ENCODE data around the gene NECTIN1.
A peak's percentile ranks its signal among the peaks of the same experiment; 100 is the strongest.

DNA sequence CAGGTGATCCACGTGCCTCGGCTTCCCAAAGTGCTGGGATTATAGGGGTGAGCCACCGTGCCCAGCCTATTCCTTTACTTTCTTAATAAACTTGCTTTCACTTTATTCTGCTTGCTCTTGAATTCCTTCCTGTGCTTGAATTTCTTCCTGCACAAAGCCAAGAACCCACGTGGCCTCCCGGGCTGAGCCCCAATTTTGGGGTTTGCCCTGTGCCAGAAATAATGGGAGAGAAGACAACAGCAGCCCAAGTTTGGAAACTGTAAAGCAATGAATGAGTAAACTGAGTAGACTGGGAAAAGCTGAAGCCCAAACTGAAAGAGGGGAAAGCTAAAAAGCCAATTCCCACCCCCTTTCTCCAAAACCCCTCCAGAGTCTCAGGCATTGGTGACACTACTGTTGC, 136.4 kb downstream of the NECTIN1 start:
- TF ChIP-seq, protein P1, sequence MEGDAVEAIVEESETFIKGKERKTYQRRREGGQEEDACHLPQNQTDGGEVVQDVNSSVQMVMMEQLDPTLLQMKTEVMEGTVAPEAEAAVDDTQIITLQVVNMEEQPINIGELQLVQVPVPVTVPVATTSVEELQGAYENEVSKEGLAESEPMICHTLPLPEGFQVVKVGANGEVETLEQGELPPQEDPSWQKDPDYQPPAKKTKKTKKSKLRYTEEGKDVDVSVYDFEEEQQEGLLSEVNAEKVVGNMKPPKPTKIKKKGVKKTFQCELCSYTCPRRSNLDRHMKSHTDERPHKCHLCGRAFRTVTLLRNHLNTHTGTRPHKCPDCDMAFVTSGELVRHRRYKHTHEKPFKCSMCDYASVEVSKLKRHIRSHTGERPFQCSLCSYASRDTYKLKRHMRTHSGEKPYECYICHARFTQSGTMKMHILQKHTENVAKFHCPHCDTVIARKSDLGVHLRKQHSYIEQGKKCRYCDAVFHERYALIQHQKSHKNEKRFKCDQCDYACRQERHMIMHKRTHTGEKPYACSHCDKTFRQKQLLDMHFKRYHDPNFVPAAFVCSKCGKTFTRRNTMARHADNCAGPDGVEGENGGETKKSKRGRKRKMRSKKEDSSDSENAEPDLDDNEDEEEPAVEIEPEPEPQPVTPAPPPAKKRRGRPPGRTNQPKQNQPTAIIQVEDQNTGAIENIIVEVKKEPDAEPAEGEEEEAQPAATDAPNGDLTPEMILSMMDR (IDR thresholded peaks at IDR 0.05), result no peak
- TF ChIP-seq POLR2A (IDR thresholded peaks at IDR 0.05) (no peak), POLR2AphosphoS5 (IDR thresholded peaks at IDR 0.05; ENCODE audit: insufficient read depth in 1 of 2, low read depth in 1 of 2) (peak in 1 of 2 donors; percentile 54)
